ENCODE data around the gene ZFP1.

Gene ZFP1

DNA sequence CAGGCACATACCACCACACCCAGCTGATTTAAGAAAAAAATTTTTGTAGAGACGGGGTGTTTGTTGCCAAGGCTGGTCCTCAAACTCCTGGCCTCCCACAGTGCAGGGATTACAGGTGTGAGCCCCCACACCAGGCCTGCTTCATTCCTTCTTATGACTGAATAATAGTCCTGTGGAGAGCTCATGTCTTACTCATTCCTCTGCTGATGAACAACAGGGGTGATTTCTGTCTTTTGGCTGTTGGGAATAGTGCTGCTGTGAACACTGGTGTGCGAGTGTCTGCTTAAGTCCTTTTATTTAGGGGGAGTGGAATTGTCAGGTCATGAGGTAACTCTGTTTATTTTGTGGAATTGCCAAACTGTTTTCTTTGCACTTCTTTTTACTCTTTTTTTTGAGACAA lies 67.8 kb downstream of the ZFP1 start:
- no peaks in the 10 kb centered on the region for H3K27me3 ChIP-seq (ENCODE audit: insufficient read depth, low read length, poor library complexity)
- no peak overlapping the region for H3K27ac ChIP-seq (ENCODE audit: low read length)
- no peaks in the 10 kb centered on the region for H3K79me2 ChIP-seq (ENCODE audit: insufficient read depth, low read length)
- H3K4me1 ChIP-seq (ENCODE audit: insufficient read depth, low read length) = peaks cover 19% of the 10 kb centered on the region
- no peaks in the 10 kb centered on the region for H3K9me3 ChIP-seq (ENCODE audit: insufficient read depth, low read length, severe bottlenecking)
- DNase-seq = no peak
- H3K36me3 ChIP-seq (ENCODE audit: insufficient read depth, low read length) = no peaks in the 10 kb centered on the region
- ATAC-seq (ENCODE audit: insufficient read depth, low read depth) = no peak
- TF ChIP-seq, protein P1, sequence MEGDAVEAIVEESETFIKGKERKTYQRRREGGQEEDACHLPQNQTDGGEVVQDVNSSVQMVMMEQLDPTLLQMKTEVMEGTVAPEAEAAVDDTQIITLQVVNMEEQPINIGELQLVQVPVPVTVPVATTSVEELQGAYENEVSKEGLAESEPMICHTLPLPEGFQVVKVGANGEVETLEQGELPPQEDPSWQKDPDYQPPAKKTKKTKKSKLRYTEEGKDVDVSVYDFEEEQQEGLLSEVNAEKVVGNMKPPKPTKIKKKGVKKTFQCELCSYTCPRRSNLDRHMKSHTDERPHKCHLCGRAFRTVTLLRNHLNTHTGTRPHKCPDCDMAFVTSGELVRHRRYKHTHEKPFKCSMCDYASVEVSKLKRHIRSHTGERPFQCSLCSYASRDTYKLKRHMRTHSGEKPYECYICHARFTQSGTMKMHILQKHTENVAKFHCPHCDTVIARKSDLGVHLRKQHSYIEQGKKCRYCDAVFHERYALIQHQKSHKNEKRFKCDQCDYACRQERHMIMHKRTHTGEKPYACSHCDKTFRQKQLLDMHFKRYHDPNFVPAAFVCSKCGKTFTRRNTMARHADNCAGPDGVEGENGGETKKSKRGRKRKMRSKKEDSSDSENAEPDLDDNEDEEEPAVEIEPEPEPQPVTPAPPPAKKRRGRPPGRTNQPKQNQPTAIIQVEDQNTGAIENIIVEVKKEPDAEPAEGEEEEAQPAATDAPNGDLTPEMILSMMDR (IDR thresholded peaks at IDR 0.05; ENCODE audit: borderline replicate concordance, extremely low read depth, low read length, poor library complexity, severe bottlenecking) = no peak
- no peak for TF ChIP-seq EZH2 (IDR thresholded peaks at IDR 0.05; ENCODE audit: borderline replicate concordance, low read depth, low read length, severe bottlenecking)
- H3K9ac ChIP-seq (ENCODE audit: low read depth, low read length) = no peak overlapping the region
- H2AFZ ChIP-seq (ENCODE audit: low read depth, low read length) = no peak overlapping the region
- no peaks in the 10 kb centered on the region for H4K20me1 ChIP-seq (ENCODE audit: insufficient read depth, low read length)
- H3K4me2 ChIP-seq (ENCODE audit: insufficient read depth, low read length) = no peak overlapping the region
- H3K4me3 ChIP-seq (ENCODE audit: low read depth in 1 of 2, low read length in 2 of 2) = no peak overlapping the region

DNA sequence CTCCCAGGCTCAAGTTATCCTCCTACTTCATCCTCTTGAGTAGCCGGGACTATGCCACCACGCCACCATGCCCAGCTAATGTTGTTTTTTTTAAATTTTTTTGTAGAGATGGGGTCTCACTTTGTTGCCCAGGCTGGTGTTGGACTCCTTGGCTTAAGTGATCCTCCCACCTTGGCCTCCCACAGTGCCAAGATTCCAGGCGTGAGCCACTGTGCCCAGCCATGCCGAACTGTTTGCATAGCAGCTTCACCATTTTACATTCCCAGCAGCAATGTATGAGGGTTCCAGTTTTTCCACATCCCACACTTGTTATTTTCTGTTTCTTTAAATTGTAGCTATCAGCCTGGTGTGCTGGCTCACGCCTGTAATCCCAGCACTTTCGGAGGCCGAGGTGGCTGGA lies 68.3 kb downstream of the ZFP1 start:
- no peak overlapping the region for H2AFZ ChIP-seq (ENCODE audit: low read depth, low read length)
- H3K4me3 ChIP-seq (ENCODE audit: low read depth in 1 of 2, low read length in 2 of 2) = no peak overlapping the region
- peaks cover 19% of the 10 kb centered on the region for H3K4me1 ChIP-seq (ENCODE audit: insufficient read depth, low read length)
- no peaks in the 10 kb centered on the region for H3K27me3 ChIP-seq (ENCODE audit: insufficient read depth, low read length, poor library complexity)
- no peak overlapping the region for H3K4me2 ChIP-seq (ENCODE audit: insufficient read depth, low read length)
- no peaks in the 10 kb centered on the region for H4K20me1 ChIP-seq (ENCODE audit: insufficient read depth, low read length)
- H3K9ac ChIP-seq (ENCODE audit: low read depth, low read length) = no peak overlapping the region
- no peak overlapping the region for H3K27ac ChIP-seq (ENCODE audit: low read length)
- TF ChIP-seq, protein P1 (IDR thresholded peaks at IDR 0.05; ENCODE audit: borderline replicate concordance, extremely low read depth, low read length, poor library complexity, severe bottlenecking) = no peak
- no peak for TF ChIP-seq EZH2 (IDR thresholded peaks at IDR 0.05; ENCODE audit: borderline replicate concordance, low read depth, low read length, severe bottlenecking)
- ATAC-seq (ENCODE audit: insufficient read depth, low read depth) = no peak
- no peaks in the 10 kb centered on the region for H3K9me3 ChIP-seq (ENCODE audit: insufficient read depth, low read length, severe bottlenecking)
- H3K79me2 ChIP-seq (ENCODE audit: insufficient read depth, low read length) = no peaks in the 10 kb centered on the region
- DNase-seq = no peak
- no peaks in the 10 kb centered on the region for H3K36me3 ChIP-seq (ENCODE audit: insufficient read depth, low read length)

DNA sequence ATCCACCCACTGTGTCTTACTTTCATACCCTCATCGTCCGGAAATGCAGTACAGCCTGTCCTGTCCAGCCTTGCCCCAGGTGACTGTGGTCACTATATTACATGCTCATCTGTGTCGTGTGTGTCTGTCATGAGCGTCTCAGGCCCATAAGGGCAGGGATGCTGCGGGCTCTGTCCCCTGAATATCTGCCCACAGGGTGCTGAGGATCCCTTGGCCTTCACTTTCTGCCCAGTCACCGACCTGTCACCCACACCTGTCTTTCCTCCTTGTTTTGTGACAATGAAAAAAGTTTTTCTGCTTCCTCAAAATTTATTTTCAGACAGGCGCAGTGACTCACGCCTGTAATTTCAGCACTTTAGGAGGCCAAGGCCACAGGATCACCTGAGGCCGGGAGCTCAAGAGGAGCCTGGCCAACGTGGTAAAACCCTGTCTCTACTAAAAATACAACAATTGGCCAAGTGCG lies 69.1 kb downstream of the ZFP1 start:
- Histone ChIP-seq H3K27me3 (ENCODE audit: insufficient read depth, low read length, poor library complexity) (no peaks in the 10 kb centered on the region), H3K4me3 (ENCODE audit: low read depth in 1 of 2, low read length in 2 of 2) (no peak overlapping the region), H3K4me2 (ENCODE audit: insufficient read depth, low read length) (no peak overlapping the region), H3K27ac (ENCODE audit: low read length) (no peak overlapping the region), H3K9ac (ENCODE audit: low read depth, low read length) (no peak overlapping the region), H2AFZ (ENCODE audit: low read depth, low read length) (no peak overlapping the region), H4K20me1 (ENCODE audit: insufficient read depth, low read length) (no peaks in the 10 kb centered on the region), H3K9me3 (ENCODE audit: insufficient read depth, low read length, severe bottlenecking) (no peaks in the 10 kb centered on the region), H3K36me3 (ENCODE audit: insufficient read depth, low read length) (no peaks in the 10 kb centered on the region), H3K79me2 (ENCODE audit: insufficient read depth, low read length) (no peaks in the 10 kb centered on the region), H3K4me1 (ENCODE audit: insufficient read depth, low read length) (peaks cover 19% of the 10 kb centered on the region)
- ATAC-seq (ENCODE audit: insufficient read depth, low read depth) = no peak
- DNase-seq = no peak
- TF ChIP-seq EZH2 (IDR thresholded peaks at IDR 0.05; ENCODE audit: borderline replicate concordance, low read depth, low read length, severe bottlenecking) = no peak
- TF ChIP-seq, protein P1 (IDR thresholded peaks at IDR 0.05; ENCODE audit: borderline replicate concordance, extremely low read depth, low read length, poor library complexity, severe bottlenecking) = no peak
